ENCODE results near the gene NPR2.

DNA sequence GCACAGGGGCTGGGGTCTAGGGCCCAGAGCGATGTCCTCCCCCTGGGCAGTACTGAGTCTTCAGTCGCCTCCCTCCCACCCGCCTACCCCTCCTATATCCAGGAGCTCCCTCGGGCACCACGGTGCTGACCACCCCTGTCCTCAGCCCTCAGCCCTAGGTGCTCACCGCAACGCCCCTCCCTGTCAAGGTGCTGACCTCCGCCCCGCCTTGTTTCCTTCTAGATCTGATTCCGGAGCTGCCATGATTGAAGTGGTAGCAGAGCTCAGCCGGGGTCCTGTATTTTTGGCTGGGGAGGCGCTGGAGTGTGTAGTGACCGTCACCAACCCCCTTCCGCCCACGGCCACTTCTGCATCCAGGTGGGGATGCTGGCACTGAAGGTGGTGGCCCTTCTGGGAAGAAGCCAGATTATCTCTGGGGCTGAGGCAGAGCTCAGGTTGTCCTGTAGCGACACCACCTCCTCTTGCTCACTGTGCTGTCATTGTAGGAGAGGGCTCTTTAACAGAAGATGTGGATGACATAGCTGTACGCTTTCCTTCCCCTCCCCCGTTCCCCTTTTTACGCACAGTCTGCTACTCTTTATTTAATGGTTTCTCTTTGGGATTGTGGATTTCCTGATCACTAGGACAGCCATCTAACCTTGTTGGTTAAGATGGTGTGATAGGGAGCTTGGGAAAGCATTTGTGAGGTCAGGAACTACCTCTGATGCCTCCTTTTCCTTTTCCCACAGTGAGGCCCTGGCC is 41.7 kb upstream of the NPR2 start:
- TF ChIP-seq, protein P1, sequence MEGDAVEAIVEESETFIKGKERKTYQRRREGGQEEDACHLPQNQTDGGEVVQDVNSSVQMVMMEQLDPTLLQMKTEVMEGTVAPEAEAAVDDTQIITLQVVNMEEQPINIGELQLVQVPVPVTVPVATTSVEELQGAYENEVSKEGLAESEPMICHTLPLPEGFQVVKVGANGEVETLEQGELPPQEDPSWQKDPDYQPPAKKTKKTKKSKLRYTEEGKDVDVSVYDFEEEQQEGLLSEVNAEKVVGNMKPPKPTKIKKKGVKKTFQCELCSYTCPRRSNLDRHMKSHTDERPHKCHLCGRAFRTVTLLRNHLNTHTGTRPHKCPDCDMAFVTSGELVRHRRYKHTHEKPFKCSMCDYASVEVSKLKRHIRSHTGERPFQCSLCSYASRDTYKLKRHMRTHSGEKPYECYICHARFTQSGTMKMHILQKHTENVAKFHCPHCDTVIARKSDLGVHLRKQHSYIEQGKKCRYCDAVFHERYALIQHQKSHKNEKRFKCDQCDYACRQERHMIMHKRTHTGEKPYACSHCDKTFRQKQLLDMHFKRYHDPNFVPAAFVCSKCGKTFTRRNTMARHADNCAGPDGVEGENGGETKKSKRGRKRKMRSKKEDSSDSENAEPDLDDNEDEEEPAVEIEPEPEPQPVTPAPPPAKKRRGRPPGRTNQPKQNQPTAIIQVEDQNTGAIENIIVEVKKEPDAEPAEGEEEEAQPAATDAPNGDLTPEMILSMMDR (IDR thresholded peaks at IDR 0.05), result peak in 2 of 6 experiments; percentile 4 to 8
- TF ChIP-seq POLR2A (IDR thresholded peaks at IDR 0.05), result peak in 1 of 2 donors; percentile 26

Measured in Peyer's patch (tissue), 4 donors.